Heart left ventricle (tissue), 16 donors: ENCODE data around the gene KATNA1. TPM values are rescaled to one million over a fixed set of nuclear protein-coding genes. Genes with fewer than 3 reads are reported as not detected.
"Not testable (repeated sequence)": the region's sequence is repeated elsewhere in the genome, so short reads cannot be mapped to it uniquely, and the experiment has no call there.

Source experiments
- ATAC-seq, 4 donors: fragments of 200-7000 bp; cut with Tn5 transposase; one replicate each; pipeline ENCODE4 v1.9.1; 2020 to 2022; ENCODE audit warnings: moderate library complexity in 4 of 4, mild to moderate bottlenecking in 3 of 4, moderate number of reproducible peaks in 1 of 4
- DNase-seq, 5 donors: peaks; one replicate each; pipeline ENCODE4 v3.0.0-alpha.2; 2020
- H3K27ac ChIP-seq, 12 donors: fragments of 200-600 bp; sonication (generic) in 4 of 12; one replicate each; pipeline versions ENCODE4 v1.5.0 to v1.8.0; 2016 to 2022; ENCODE audit warnings: mild to moderate bottlenecking in 2 of 12
- H3K27me3 ChIP-seq, 9 donors: fragments of 200-600 bp; sonication (generic) in 2 of 9; one replicate each; pipeline versions ENCODE4 v1.5.1 to v1.8.0; 2016 to 2022; ENCODE audit warnings: mild to moderate bottlenecking in 3 of 9
- H3K36me3 ChIP-seq, 9 donors: fragments of 200-600 bp; sonication (generic) in 2 of 9; one replicate each; pipeline versions ENCODE4 v1.5.0 to v1.8.0; 2018 to 2022; ENCODE audit warnings: mild to moderate bottlenecking in 2 of 9
- H3K4me1 ChIP-seq, 12 donors: fragments of 200-600 bp; sonication (generic) in 4 of 12; one replicate each; pipeline versions ENCODE4 v1.5.0 to v1.8.0; 2016 to 2022; ENCODE audit warnings: mild to moderate bottlenecking in 3 of 12
- H3K4me3 ChIP-seq, 12 donors: fragments of 200-600 bp; sonication (generic) in 4 of 12; one replicate each; pipeline versions ENCODE4 v1.5.0 to v1.8.0; 2017 to 2022; ENCODE audit warnings: mild to moderate bottlenecking in 9 of 12, moderate library complexity in 4 of 12
- H3K9me3 ChIP-seq, 12 donors: fragments of 200-600 bp; sonication (generic) in 4 of 12; one replicate each; pipeline versions ENCODE4 v1.5.0 to v1.8.0; 2016 to 2022; ENCODE audit warnings: mild to moderate bottlenecking in 1 of 12
- POLR2A ChIP-seq, 2 donors: fragments of 450-650 bp; IDR thresholded peaks; one replicate each; pipeline ENCODE4 v1.6.1; 2017; ENCODE audit warnings: antibody characterized with exemption in 2 of 2, mild to moderate bottlenecking in 2 of 2, moderate library complexity in 2 of 2
- WGBS, 4 donors: extraction: QIAGEN DNeasy Blood & Tissue Kit in 2 of 4; methylation state at CpG; one replicate each; pipeline versions ENCODE4 v1.1.5 to v1.1.7; 2013 to 2018; 5-methylcytosine and 5-hydroxymethylcytosine counted together
- intact Hi-C, 10 donors: fragments of 100-400 bp; cut with DNase I; formaldehyde crosslinking; loops; one replicate each; pipeline versions ENCODE4 v1.11.1 to v1.14.2; 2022
- polyA plus RNA-seq, 2 donors: library from polyadenylated mRNA; stranded (reverse); fragments of 200-250 nt; gene quantifications; one replicate each; pipeline ENCODE4 v1.2.3, GENCODE V29; 2013
- total RNA-seq, 9 donors: library from RNA; depleted of rRNA in 2 of 9; stranded (reverse); fragments of >200 nt in 2 of 9; fragmentation: NEBNext Ultra II Directional in 3 of 9; extraction: Animal tissue kit (Norgen Biotek cat#: 25700) in 3 of 9; gene quantifications; one replicate each; pipeline versions ENCODE4 v1.1.0 to v1.2.4, GENCODE V29; 2016 to 2023
- TF ChIP-seq, protein P1 (sequence below), 12 donors: fragments of 200-600 bp; sonication (generic) in 4 of 12; IDR thresholded peaks; one replicate each; pipeline versions ENCODE4 v1.5.0 to v1.8.0; 2018 to 2022; ENCODE audit warnings: antibody characterized with exemption in 12 of 12, mild to moderate bottlenecking in 5 of 12
- donor health status: ischemic (EF 13 %, LVEDD 7.1; RV severe dilation, severe dysfunction).
- donor health status: healthy with polysubstance abuse.
- donor health status: DM: no; HTN: yes; CAD: no.
- donor health status: DM: no; HTN: no; CAD: no.
- donor health status: ischemic (EF 25% LVEDD 6.9; RV normal size, moderate dysfunction).
- donor health status: ischemic (EF 25% LVEDD 5.7; RV mildly dilated, moderate dysfunction).
- donor health status: healthy.
- donor health status: DM: yes; HTN: yes; CAD: no.
- donor health status: ischemic (EF 35%, LVEDD 5.7; RV mildly dilated, moderate dysfunction).
- donor health status: nonischemic (EF 11% LVEDD 7.7; RV severe dilation, severe dysfunction).
- donor health status: DM: yes; HTN: yes; CAD: no.
- donor health status: PGD.
- donor health status: ischemic (EF 29% LVEDD 5.4; RV normal size, mild dysfunction).
- donor health status: nonischemic (EF 23%, LVEDD 6.1; RV moderate dilation, normal function).

The KATNA1 gene
- total and polyA plus RNA-seq, 11 donors, result 5.6 to 19.3 (median 12.6) TPM

DNA sequence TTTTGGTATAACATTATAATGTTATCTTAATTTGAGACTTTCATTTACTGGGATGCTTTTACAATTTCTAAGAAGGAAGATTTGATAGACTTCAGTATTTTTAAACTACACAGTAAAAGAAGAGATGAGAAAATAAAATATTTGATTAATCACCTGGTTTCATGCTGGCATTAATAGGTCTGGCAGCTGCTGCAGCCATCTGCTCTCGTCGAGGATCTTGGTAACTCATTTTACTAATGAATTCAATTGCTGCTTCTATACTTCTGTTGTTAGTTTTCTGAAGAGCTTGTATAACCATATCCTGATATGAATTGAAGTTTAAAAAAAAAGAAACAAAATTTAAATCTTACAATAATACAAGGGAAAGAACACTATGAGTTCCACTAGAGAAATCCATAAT, 46.4 kb upstream of the KATNA1 start:
- DNase-seq (no peak), ATAC-seq (no peak)
- Histone ChIP-seq H3K36me3 (peaks cover 0 to 88% (median 70%) of the 10 kb centered on the region in 9 donors), H3K27me3 (no peaks in the 10 kb centered on the region), H3K4me1 (peaks cover 0 to 5% (median 1%) of the 10 kb centered on the region in 12 donors), H3K9me3 (no peaks in the 10 kb centered on the region), H3K27ac (no peak overlapping the region), H3K4me3 (no peak overlapping the region)
- intact Hi-C loops, result no loop called here
- WGBS, 4 donors, result 80 to 88% (median 86%) methylated on average over 2 of the region's 2 CpGs
- TF ChIP-seq, protein P1, sequence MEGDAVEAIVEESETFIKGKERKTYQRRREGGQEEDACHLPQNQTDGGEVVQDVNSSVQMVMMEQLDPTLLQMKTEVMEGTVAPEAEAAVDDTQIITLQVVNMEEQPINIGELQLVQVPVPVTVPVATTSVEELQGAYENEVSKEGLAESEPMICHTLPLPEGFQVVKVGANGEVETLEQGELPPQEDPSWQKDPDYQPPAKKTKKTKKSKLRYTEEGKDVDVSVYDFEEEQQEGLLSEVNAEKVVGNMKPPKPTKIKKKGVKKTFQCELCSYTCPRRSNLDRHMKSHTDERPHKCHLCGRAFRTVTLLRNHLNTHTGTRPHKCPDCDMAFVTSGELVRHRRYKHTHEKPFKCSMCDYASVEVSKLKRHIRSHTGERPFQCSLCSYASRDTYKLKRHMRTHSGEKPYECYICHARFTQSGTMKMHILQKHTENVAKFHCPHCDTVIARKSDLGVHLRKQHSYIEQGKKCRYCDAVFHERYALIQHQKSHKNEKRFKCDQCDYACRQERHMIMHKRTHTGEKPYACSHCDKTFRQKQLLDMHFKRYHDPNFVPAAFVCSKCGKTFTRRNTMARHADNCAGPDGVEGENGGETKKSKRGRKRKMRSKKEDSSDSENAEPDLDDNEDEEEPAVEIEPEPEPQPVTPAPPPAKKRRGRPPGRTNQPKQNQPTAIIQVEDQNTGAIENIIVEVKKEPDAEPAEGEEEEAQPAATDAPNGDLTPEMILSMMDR (IDR thresholded peaks at IDR 0.05), result no peak
- TF ChIP-seq POLR2A (IDR thresholded peaks at IDR 0.05), result no peak

DNA sequence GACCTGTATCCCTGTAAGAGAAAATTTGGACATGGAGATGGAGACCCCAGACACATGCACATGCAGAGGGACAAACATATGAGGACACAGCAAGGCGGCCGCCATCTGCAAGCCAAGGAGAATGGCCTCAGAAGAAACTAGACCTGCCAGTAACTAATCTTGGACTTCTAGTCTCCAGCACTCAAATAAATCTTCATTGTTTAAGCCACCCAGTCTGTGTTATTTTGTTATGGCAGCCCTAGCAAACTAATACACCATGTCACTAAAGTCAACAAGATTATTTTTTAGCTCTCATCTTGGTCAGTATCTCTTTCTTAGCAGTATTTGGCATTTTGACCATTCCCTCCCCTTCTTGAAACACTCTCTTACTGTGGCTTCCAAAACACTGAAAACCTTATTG, 42.7 kb upstream of the KATNA1 start:
- Histone ChIP-seq H3K4me1 (peaks cover 0 to 4% (median 0%) of the 10 kb centered on the region in 12 donors), H3K27me3 (no peaks in the 10 kb centered on the region), H3K4me3 (no peak overlapping the region), H3K27ac (no peak overlapping the region), H3K9me3 (no peaks in the 10 kb centered on the region), H3K36me3 (peaks cover 0 to 86% (median 67%) of the 10 kb centered on the region in 9 donors)
- TF ChIP-seq, protein P1 (IDR thresholded peaks at IDR 0.05), result no peak
- TF ChIP-seq POLR2A (IDR thresholded peaks at IDR 0.05), result no peak
- no peak for DNase-seq
- no peak for ATAC-seq
- WGBS, 4 donors, result 95 to 99% (median 96%) methylated on average over 2 of the region's 2 CpGs
- intact Hi-C loops, result no loop called here

DNA sequence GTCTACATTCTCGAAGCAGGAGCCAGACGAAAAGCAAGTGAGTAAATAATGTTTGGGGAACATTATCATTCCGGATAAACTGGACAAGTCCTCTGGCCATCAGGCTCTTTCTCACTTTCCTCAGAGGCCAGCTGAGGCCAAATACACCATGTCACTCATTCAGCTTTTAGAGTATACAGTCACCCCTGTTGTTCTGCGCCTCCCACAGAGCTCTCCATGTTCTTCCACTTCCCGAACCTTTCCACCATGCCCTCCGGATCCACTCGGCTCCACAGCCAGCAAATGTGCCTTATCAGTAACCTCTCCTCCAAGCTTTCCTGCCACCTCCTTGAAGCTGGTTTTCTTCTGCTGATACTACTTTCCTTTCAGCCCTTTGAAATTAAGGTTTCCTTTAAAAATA, 37.7 kb upstream of the KATNA1 start:
- TF ChIP-seq, protein P1 (IDR thresholded peaks at IDR 0.05), result no peak
- TF ChIP-seq POLR2A (IDR thresholded peaks at IDR 0.05), result no peak
- Histone ChIP-seq H3K4me3 (no peak overlapping the region), H3K27ac (peak overlapping the region in 4 of 12 donors; percentile 5 to 45 (median 26)), H3K4me1 (peaks cover 0 to 17% (median 5%) of the 10 kb centered on the region in 12 donors), H3K9me3 (no peaks in the 10 kb centered on the region), H3K27me3 (no peaks in the 10 kb centered on the region), H3K36me3 (peaks cover 0 to 76% (median 61%) of the 10 kb centered on the region in 9 donors)
- WGBS, 4 donors, result 57 to 61% (median 57%) methylated on average over 7 of the region's 7 CpGs
- intact Hi-C loops, result no loop called here
- ATAC-seq (peak in 3 of 4 donors; percentile 32 to 38 (median 36)), DNase-seq (no peak)

DNA sequence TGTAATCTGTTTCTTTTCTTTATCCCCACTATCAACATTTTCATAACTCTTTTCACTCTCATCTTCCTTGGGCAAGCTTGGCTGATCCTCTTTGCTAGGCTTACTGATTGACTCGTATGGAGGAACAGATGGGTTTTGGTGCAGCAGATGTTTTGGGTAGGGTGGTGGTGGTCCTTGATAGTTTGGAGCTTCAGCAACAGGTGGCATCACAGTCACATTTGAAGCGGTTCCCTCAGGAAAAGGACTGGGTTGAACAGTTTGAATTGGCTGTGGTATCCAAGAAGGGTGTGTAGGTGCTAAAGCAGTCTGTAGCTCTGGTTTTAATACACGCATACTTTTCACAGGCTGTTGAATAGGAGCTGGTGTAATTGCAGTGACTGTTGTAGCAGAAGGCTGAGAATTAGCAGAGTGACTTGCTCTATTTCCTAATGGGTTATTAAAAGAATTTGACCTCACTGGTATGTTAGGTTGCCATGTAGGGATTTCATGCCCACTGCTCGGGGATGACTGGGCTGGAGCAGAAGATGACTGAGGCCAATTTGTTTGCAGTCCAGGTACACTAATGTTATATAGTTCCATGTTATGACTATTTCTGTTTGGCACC, 34.8 kb upstream of the KATNA1 start:
- TF ChIP-seq, protein P1 (IDR thresholded peaks at IDR 0.05), result no peak
- TF ChIP-seq POLR2A (IDR thresholded peaks at IDR 0.05), result no peak
- H3K27ac ChIP-seq, result peak overlapping the region; percentile 5 to 79 (median 67)

DNA sequence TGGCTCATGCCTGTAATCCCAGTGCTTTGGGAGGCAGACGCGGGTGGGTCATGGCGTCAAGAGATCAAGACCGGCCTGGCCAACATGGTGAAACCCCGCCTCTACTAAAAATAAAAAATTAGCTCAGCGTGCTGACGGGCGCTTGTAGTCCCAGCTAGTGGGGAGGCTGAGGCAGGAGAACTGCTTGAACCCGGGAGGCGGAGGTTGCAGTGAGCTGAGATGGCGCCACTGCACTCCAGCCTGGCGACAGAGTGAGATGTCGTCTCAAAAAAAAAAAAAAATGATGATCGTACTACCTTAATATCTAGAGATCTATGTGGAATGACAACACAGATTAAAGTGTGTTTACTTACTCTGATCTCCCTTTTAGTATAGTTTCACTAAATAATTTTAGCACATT, 33.3 kb upstream of the KATNA1 start:
- peaks cover 0 to 76% (median 60%) of the 10 kb centered on the region in 9 donors for H3K36me3 ChIP-seq
- H3K27ac ChIP-seq, result peak overlapping the region in 4 of 12 donors; percentile 1 to 11 (median 4)
- H3K27me3 ChIP-seq, H3K4me3 ChIP-seq, intact Hi-C loops, DNase-seq, H3K9me3 ChIP-seq, ATAC-seq: not testable (repeated sequence)
- H3K4me1 ChIP-seq, result peaks cover 0 to 23% (median 8%) of the 10 kb centered on the region in 12 donors
- 92 to 95% (median 93%) methylated on average over 14 of the region's 14 CpGs for WGBS, 4 donors

More for the DNA sequence above, 34.8 kb upstream of the KATNA1 start:
- intact Hi-C loops, result no loop called here
- DNase-seq (peak in 2 of 5 donors; percentile 13 to 46), ATAC-seq (peak; percentile 79 to 93 (median 91))
- H3K4me3 ChIP-seq, result no peak overlapping the region
- H3K4me1 ChIP-seq, result peaks cover 0 to 23% (median 8%) of the 10 kb centered on the region in 12 donors
- no peaks in the 10 kb centered on the region for H3K9me3 ChIP-seq
- peaks cover 0 to 70% (median 58%) of the 10 kb centered on the region in 9 donors for H3K36me3 ChIP-seq
- WGBS, 4 donors, result 66 to 75% (median 68%) methylated on average over 4 of the region's 4 CpGs
- H3K27me3 ChIP-seq, result no peaks in the 10 kb centered on the region
